ENCODE measurements around the gene CTPS1. TPM values are rescaled to one million over a fixed set of nuclear protein-coding genes. Genes with fewer than 3 reads are reported as not detected.

The CTPS1 gene
- polyA plus RNA-seq, 3 donors, result 4.1 to 12.4 (median 6.6) TPM

- no peak overlapping the region for H3K27ac ChIP-seq (ENCODE audit: low read depth, low read length)
- 96 to 97% (median 97%) methylated on average over 44 of the region's 44 CpGs for WGBS, 3 donors
These were observed 37.9 kb downstream of the CTPS1 start for GRCh38 chr1:41017141-41018017.

- WGBS, 3 donors, result 94 to 97% (median 95%) methylated on average over 6 to 8 of the region's 8 CpGs
- H3K27ac ChIP-seq (ENCODE audit: low read depth, low read length), result no peak overlapping the region
These were observed 38.5 kb downstream of the CTPS1 start for GRCh38 chr1:41018018-41018410.

- H3K27ac ChIP-seq (ENCODE audit: low read depth, low read length), result no peak overlapping the region
- WGBS, 3 donors, result 53 to 71% (median 60%) methylated on average over 2 of the region's 2 CpGs
These were observed 39.9 kb downstream of the CTPS1 start for GRCh38 chr1:41019353-41019745.

- H3K27ac ChIP-seq (ENCODE audit: low read depth, low read length), result no peak overlapping the region
- 93 to 96% (median 95%) methylated on average over 17 of the region's 17 CpGs for WGBS, 3 donors
These were observed 40.6 kb downstream of the CTPS1 start for GRCh38 chr1:41020109-41020576.

- 67 to 77% (median 73%) methylated on average over 3 of the region's 3 CpGs for WGBS, 3 donors
- H3K27ac ChIP-seq (ENCODE audit: low read depth, low read length), result no peak overlapping the region
These were observed 41.2 kb downstream of the CTPS1 start for GRCh38 chr1:41020654-41021053.

GRCh38 chr1:41021526-41022308 lies 42.2 kb downstream of the CTPS1 start, which contains the start of gene SLFNL1:
Gene SLFNL1, minus strand, starts transcription at chr1:41021725. Its CDS starts 1,065 bp downstream, at chr1:41020660.
- H3K27ac ChIP-seq (ENCODE audit: low read depth, low read length), result no peak within 1 kb of the TSS
- WGBS, 3 donors, result 57 to 67% (median 61%) methylated on average over 12 of the region's 12 CpGs

GRCh38 chr1:41022424-41022823 lies 42.9 kb downstream of the CTPS1 start:
- H3K27ac ChIP-seq (ENCODE audit: low read depth, low read length), result no peak overlapping the region
- 89 to 94% (median 92%) methylated on average over 10 of the region's 10 CpGs for WGBS, 3 donors

GRCh38 chr1:41023279-41023990 lies 43.9 kb downstream of the CTPS1 start:
- WGBS, 3 donors, result 88 to 94% (median 94%) methylated on average over 5 of the region's 5 CpGs
- H3K27ac ChIP-seq (ENCODE audit: low read depth, low read length), result no peak overlapping the region

- 81 to 83% (median 82%) methylated on average over 2 of the region's 2 CpGs for WGBS, 3 donors
- no peak overlapping the region for H3K27ac ChIP-seq (ENCODE audit: low read depth, low read length)
These were observed 45.5 kb downstream of the CTPS1 start for GRCh38 chr1:41024953-41025352.

- no peak overlapping the region for H3K27ac ChIP-seq (ENCODE audit: low read depth, low read length)
- WGBS, 3 donors, result 95 to 98% (median 97%) methylated on average over 4 of the region's 4 CpGs
These were observed 46.7 kb downstream of the CTPS1 start for GRCh38 chr1:41025979-41026819.

GRCh38 chr1:41028034-41028642 lies 48.6 kb downstream of the CTPS1 start:
- H3K27ac ChIP-seq (ENCODE audit: low read depth, low read length), result no peak overlapping the region
- WGBS, 3 donors, result 95 to 99% (median 95%) methylated on average over 10 of the region's 10 CpGs

- H3K27ac ChIP-seq (ENCODE audit: low read depth, low read length), result no peak overlapping the region
- 84 to 95% (median 93%) methylated on average over 8 of the region's 8 CpGs for WGBS, 3 donors
These were observed 51.5 kb downstream of the CTPS1 start for GRCh38 chr1:41030872-41031616.

- no peak overlapping the region for H3K27ac ChIP-seq (ENCODE audit: low read depth, low read length)
- WGBS, 3 donors, result 67 to 99% (median 73%) methylated on average over 2 of the region's 2 CpGs
These were observed 52.7 kb downstream of the CTPS1 start for GRCh38 chr1:41032147-41032546.

- no peak overlapping the region for H3K27ac ChIP-seq (ENCODE audit: low read depth, low read length)
- WGBS, 3 donors, result 90 to 96% (median 91%) methylated on average over 3 of the region's 3 CpGs
These were observed 53.8 kb downstream of the CTPS1 start for GRCh38 chr1:41033272-41033671.

- 97 to 100% (median 97%) methylated on average over 3 of the region's 3 CpGs for WGBS, 3 donors
These were observed 57.8 kb downstream of the CTPS1 start for GRCh38 chr1:41037116-41037903.

GRCh38 chr1:41038110-41038509 lies 58.6 kb downstream of the CTPS1 start:
- WGBS, 3 donors, result 92 to 96% (median 94%) methylated on average over 5 of the region's 5 CpGs
- no peak overlapping the region for H3K27ac ChIP-seq (ENCODE audit: low read depth, low read length)

More at GRCh38 chr1:41037116-41037903, 57.8 kb downstream of the CTPS1 start:
- H3K27ac ChIP-seq (ENCODE audit: low read depth, low read length), result no peak overlapping the region
